Stomach (tissue), 4 donors: ENCODE measurements around the gene LENEP.

Experiments
- CTCF ChIP-seq, 7 experiments: fragments of 450-650 bp in 4 of 7; fragments of 200-600 bp in 3 of 7; sonication (generic) in 3 of 7; IDR thresholded peaks; one replicate each; pipeline ENCODE4 v1.5.1; 2016 to 2019; ENCODE audit warnings: antibody characterized with exemption in 7 of 7, control low read depth in 2 of 7, mild to moderate bottlenecking in 1 of 7
- POLR2A ChIP-seq, 4 donors: fragments of 450-650 bp; IDR thresholded peaks; one replicate each; pipeline ENCODE4 v1.6.1; 2016; ENCODE audit warnings: antibody characterized with exemption in 4 of 4, control low read depth in 2 of 4, mild to moderate bottlenecking in 1 of 4, moderate library complexity in 1 of 4

- TF ChIP-seq POLR2A (IDR thresholded peaks at IDR 0.05) (no peak), CTCF (IDR thresholded peaks at IDR 0.05) (peak in 1 of 7 experiments; percentile 6)
Observed at GRCh38 chr1:155002464-155003226, 9.3 kb downstream of the LENEP start, which contains the start of gene ZBTB7B.
